ENCODE data around the gene ZNF32. TPM values are rescaled to one million over a fixed set of nuclear protein-coding genes. Genes with fewer than 3 reads are reported as not detected.
A peak's percentile ranks its signal among the peaks of the same experiment; 100 is the strongest.

ZNF32 gene
- total RNA-seq, 1 donor: 40.2 TPM

GRCh38 chr10:43693602-43694001 lies 44.9 kb upstream of the ZNF32 start:
- H3K4me3 ChIP-seq (ENCODE audit: low read depth, low read length): no peak overlapping the region
- no peak for TF ChIP-seq CTCF (IDR thresholded peaks at IDR 0.05; ENCODE audit: insufficient read depth, low read length)
- no peak for DNase-seq (ENCODE audit: low read depth)

- no peak for TF ChIP-seq CTCF (IDR thresholded peaks at IDR 0.05; ENCODE audit: insufficient read depth, low read length)
- H3K4me3 ChIP-seq (ENCODE audit: low read depth, low read length): no peak overlapping the region
- DNase-seq (ENCODE audit: low read depth): peak; percentile 92
Measured at GRCh38 chr10:43692051-43692825, 43.6 kb upstream of the ZNF32 start.

GRCh38 chr10:43691485-43691884 lies 42.8 kb upstream of the ZNF32 start:
- no peak overlapping the region for H3K4me3 ChIP-seq (ENCODE audit: low read depth, low read length)
- DNase-seq (ENCODE audit: low read depth): peak; percentile 45
- TF ChIP-seq CTCF (IDR thresholded peaks at IDR 0.05; ENCODE audit: insufficient read depth, low read length): no peak

- peak overlapping the region; percentile 74 for H3K4me3 ChIP-seq (ENCODE audit: low read depth, low read length)
- peak; percentile 79 for DNase-seq (ENCODE audit: low read depth)
- peak; percentile 70 for TF ChIP-seq CTCF (IDR thresholded peaks at IDR 0.05; ENCODE audit: insufficient read depth, low read length)
Measured at GRCh38 chr10:43689955-43690771, 41.5 kb upstream of the ZNF32 start.

- DNase-seq (ENCODE audit: low read depth): no peak
- H3K4me3 ChIP-seq (ENCODE audit: low read depth, low read length): peak overlapping the region; percentile 44
- TF ChIP-seq CTCF (IDR thresholded peaks at IDR 0.05; ENCODE audit: insufficient read depth, low read length): no peak
Measured at GRCh38 chr10:43689618-43689954, 40.9 kb upstream of the ZNF32 start.

GRCh38 chr10:43689007-43689491 lies 40.4 kb upstream of the ZNF32 start:
- no peak overlapping the region for H3K4me3 ChIP-seq (ENCODE audit: low read depth, low read length)
- DNase-seq (ENCODE audit: low read depth): no peak
- TF ChIP-seq CTCF (IDR thresholded peaks at IDR 0.05; ENCODE audit: insufficient read depth, low read length): no peak
